ENCODE results near the gene ARHGAP15.

The ARHGAP15 gene

GRCh38 chr2:143481733-143482132 is 352.5 kb downstream of the ARHGAP15 start:
- TF ChIP-seq CTCF (conservative IDR thresholded peaks at IDR 0.05) = no peak
- H3K27ac ChIP-seq = no peak overlapping the region

- no peak for TF ChIP-seq CTCF (conservative IDR thresholded peaks at IDR 0.05)
- H3K27ac ChIP-seq = no peak overlapping the region
Observed at GRCh38 chr2:143482316-143482715, 353.1 kb downstream of the ARHGAP15 start.

GRCh38 chr2:143482771-143483170 is 353.6 kb downstream of the ARHGAP15 start:
- no peak for TF ChIP-seq CTCF (conservative IDR thresholded peaks at IDR 0.05)
- no peak overlapping the region for H3K27ac ChIP-seq

GRCh38 chr2:143486976-143487375 is 357.8 kb downstream of the ARHGAP15 start:
- no peak for TF ChIP-seq CTCF (conservative IDR thresholded peaks at IDR 0.05)
- H3K27ac ChIP-seq = no peak overlapping the region

GRCh38 chr2:143489145-143489544 is 359.9 kb downstream of the ARHGAP15 start:
- H3K27ac ChIP-seq = no peak overlapping the region
- TF ChIP-seq CTCF (conservative IDR thresholded peaks at IDR 0.05) = no peak

- TF ChIP-seq CTCF (conservative IDR thresholded peaks at IDR 0.05) = no peak
- no peak overlapping the region for H3K27ac ChIP-seq
Observed at GRCh38 chr2:143491131-143491530, 361.9 kb downstream of the ARHGAP15 start.

- no peak overlapping the region for H3K27ac ChIP-seq
- no peak for TF ChIP-seq CTCF (conservative IDR thresholded peaks at IDR 0.05)
Observed at GRCh38 chr2:143493339-143493738, 364.1 kb downstream of the ARHGAP15 start.

GRCh38 chr2:143497726-143498125 is 368.5 kb downstream of the ARHGAP15 start:
- no peak for TF ChIP-seq CTCF (conservative IDR thresholded peaks at IDR 0.05)
- no peak overlapping the region for H3K27ac ChIP-seq
